NCI-H2107 treated with DMSO at 0.1 percent for 48 hours (cell line): ENCODE data around the gene IRS2.
A peak's percentile ranks its signal among the peaks of the same experiment; 100 is the strongest.

Experiments
- DNase-seq: peaks from one replicate; lab custom pipeline; 2025; ENCODE audit not compliant: unreplicated experiment; lab: John Stamatoyannopoulos, UW

IRS2 gene

GRCh38 chr13:109782066-109782822 is 4.1 kb downstream of the IRS2 start:
- DNase-seq, result no peak

- DNase-seq, result no peak
Measured at GRCh38 chr13:109781384-109782065, 4.9 kb downstream of the IRS2 start.

- DNase-seq, result no peak
Measured at GRCh38 chr13:109780845-109781383, 5.5 kb downstream of the IRS2 start.

- DNase-seq, result no peak
Measured at GRCh38 chr13:109779876-109780510, 6.4 kb downstream of the IRS2 start.

- DNase-seq, result no peak
Measured at GRCh38 chr13:109779074-109779473, 7.3 kb downstream of the IRS2 start.

GRCh38 chr13:109778102-109778542 is 8.3 kb downstream of the IRS2 start:
- DNase-seq, result peak; percentile 88

- no peak for DNase-seq
Measured at GRCh38 chr13:109776575-109776974, 9.8 kb downstream of the IRS2 start.

GRCh38 chr13:109773786-109774185 is 12.6 kb downstream of the IRS2 start:
- no peak for DNase-seq

- no peak for DNase-seq
Measured at GRCh38 chr13:109773276-109773675, 13.1 kb downstream of the IRS2 start.

- DNase-seq, result no peak
Measured at GRCh38 chr13:109771926-109772325, 14.5 kb downstream of the IRS2 start.

GRCh38 chr13:109770436-109770835 is 15.9 kb downstream of the IRS2 start:
- DNase-seq, result no peak

- DNase-seq, result no peak
Measured at GRCh38 chr13:109769921-109770320, 16.5 kb downstream of the IRS2 start.

GRCh38 chr13:109769275-109769674 is 17.1 kb downstream of the IRS2 start:
- DNase-seq, result no peak

- no peak for DNase-seq
Measured at GRCh38 chr13:109768616-109769015, 17.8 kb downstream of the IRS2 start.

GRCh38 chr13:109768176-109768575 is 18.2 kb downstream of the IRS2 start:
- DNase-seq, result no peak

GRCh38 chr13:109767023-109767422 is 19.4 kb downstream of the IRS2 start:
- DNase-seq, result no peak

GRCh38 chr13:109764470-109765291 is 21.7 kb downstream of the IRS2 start:
- peak; percentile 49 for DNase-seq

GRCh38 chr13:109764045-109764444 is 22.3 kb downstream of the IRS2 start:
- no peak for DNase-seq

GRCh38 chr13:109762791-109763190 is 23.6 kb downstream of the IRS2 start:
- DNase-seq, result no peak

- no peak for DNase-seq
Measured at GRCh38 chr13:109761695-109762094, 24.7 kb downstream of the IRS2 start.

- no peak for DNase-seq
Measured at GRCh38 chr13:109760951-109761350, 25.4 kb downstream of the IRS2 start.
